Cardiac fibroblast (primary cell): Measurements from ENCODE around the gene DTX1.
A peak's percentile ranks its signal among the peaks of the same experiment; 100 is the strongest.

Experiments
- DNase-seq, 2 donors: peaks; one replicate each; pipeline versions ENCODE4 v3.0.0 to v3.0.0-alpha.2; 2010; ENCODE audit warnings: low read depth in 2 of 2
- H3K4me3 ChIP-seq, 2 donors: replicated peaks in 1 of 2; 1 replicate in 1 of 2; 2 replicates in 1 of 2; pipeline ENCODE4 v1.5.1; 2011; ENCODE audit warnings: low read depth in 2 of 2, low read length in 2 of 2, mild to moderate bottlenecking in 2 of 2, moderate library complexity in 1 of 2
- CTCF ChIP-seq: IDR thresholded peaks from one replicate; pipeline ENCODE4 v1.5.1; 2011; ENCODE audit warnings: low read depth, mild to moderate bottlenecking, low read length, inconsistent platforms

The DTX1 gene

DNA sequence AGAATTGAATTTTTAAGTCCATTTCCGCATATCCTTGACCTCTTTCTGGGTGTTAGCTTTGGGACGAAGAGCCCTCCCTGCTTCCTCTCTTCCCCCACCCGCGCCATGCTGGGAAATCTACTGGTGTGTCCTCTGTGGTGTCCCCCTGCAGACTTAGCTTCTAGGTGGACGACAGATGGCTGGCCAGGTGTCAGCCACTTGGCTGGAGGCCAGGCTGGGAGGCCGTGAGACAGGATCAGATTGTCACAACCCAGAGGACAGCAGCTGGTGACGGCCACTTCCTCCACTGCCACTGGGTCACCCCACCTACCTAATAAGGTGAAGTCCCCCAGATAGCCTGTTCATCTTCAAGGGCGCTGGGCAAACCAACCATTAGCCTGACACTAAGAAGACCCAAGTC is 13.3 kb upstream of the DTX1 start:
- TF ChIP-seq CTCF = no peak
- DNase-seq = no peak
- H3K4me3 ChIP-seq = no peak overlapping the region

DNA sequence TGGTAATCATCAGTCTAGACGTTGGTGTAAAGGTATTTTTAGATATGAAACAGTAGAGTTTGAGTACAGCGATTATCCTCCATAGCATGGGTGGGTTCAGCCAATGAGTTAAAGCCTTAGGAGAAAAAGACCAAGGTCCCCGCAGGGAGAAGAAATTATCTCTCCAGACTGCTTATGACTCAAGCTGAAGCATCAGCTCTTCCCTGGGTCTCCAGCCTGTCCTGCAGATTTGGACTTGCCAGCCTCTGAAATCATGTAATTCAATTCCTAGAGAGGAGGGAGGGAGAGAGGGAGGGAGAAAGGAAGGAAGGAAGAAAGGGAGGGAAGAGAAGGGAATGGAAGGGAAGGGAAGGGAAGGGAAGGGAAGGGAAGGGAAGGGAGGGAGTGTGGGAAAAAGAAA is 12.0 kb upstream of the DTX1 start:
- no peak for TF ChIP-seq CTCF
- peak in 1 of 2 donors; percentile 6 for DNase-seq
- H3K4me3 ChIP-seq = no peak overlapping the region

DNA sequence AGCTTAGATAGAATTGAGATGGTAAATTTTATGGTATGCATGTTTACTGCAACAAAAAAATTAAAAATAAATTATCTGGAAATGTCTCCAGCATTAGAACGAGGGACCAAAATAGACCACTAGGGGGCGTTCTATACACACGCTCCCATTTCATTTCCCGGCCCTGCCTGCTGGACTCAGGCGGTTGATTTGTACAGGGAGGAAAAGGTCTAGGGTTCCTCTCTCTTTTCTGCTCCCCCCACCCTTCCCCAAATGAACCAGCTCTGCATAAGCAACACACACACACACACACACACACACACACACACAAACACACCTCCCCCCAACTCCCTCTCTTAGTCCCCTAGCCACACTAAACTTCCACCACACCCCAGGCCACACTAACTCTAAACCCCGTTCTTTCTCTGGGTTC is 7.8 kb upstream of the DTX1 start:
- no peak overlapping the region for H3K4me3 ChIP-seq
- peak; percentile 76 to 77 for DNase-seq
- peak; percentile 85 for TF ChIP-seq CTCF

DNA sequence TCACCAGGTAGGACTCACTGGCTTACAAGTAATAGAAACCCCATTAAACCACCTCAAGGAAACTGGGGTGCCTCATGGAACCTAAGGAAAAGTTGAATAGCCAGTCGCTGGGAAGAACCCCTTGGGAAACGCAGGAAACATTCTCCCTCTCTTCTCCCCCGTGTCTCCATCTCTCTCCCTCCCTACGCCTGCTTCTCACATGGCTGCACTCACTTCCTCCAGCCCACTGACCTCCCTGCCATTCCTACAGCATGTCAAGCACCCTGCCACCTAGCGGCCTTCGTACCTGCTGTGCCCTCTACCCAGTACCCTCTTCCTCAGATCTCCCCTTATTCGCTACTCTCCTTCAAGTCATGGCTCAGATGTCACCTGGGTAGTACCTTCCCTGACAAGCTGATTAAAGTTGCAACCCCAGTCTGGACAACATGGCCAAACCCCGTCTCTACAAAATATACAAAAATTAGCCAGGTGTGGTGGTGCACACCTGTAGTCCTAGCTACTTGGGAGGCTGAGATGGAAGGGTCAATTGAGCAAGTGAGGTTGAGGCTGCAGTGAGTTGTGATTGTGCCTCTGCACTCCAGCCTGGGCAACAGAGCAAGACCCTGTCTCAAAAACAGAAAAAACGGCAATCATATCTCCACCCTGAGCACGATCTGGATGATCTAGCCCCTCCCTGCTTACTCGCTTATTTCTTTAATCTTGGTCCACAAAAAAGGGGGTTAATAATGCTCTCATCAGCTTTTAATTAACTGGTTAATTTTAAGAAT is 6.4 kb upstream of the DTX1 start:
- no peak overlapping the region for H3K4me3 ChIP-seq
- peak; percentile 8 to 25 for DNase-seq
- peak; percentile 27 for TF ChIP-seq CTCF

DNA sequence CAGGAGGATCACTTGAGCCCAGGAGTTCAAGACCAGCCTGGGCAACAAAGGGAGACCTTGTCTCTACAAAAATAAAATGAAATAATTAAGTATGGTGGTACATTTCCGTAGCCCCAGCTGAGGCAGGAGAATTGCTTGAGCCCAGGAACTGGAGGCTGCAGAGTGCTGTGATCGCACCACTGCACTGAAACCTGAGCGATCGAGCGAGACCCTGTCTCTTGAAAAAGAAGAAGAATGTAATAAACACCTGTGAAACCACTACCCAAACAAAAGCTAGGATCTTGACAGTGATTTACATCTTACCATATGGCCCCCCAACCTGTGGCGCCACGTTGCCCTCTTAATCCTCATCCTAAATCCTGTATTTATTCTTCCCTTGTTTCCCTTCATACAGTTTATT is 5.7 kb upstream of the DTX1 start:
- no peak for DNase-seq
- TF ChIP-seq CTCF = no peak
- no peak overlapping the region for H3K4me3 ChIP-seq

DNA sequence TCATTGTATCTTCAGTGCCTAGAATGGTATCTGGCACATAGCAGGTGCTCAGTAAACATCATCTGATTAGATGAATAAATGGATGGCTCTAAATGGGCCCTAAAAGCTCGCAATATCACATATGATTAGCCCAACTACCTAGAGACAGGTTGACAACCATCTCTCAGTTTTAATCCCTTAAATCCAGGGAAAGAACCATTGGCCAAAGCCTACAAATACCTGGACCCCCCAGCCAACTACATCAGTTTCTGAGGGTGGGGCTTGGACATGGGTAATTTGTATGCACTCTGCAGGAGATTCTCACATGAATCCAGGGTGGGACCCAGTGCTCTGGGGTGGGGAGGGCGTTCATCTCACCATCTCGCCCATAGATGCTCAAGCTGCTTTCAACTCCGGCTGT is 4.8 kb upstream of the DTX1 start:
- no peak for DNase-seq
- TF ChIP-seq CTCF = no peak
- no peak overlapping the region for H3K4me3 ChIP-seq

DNA sequence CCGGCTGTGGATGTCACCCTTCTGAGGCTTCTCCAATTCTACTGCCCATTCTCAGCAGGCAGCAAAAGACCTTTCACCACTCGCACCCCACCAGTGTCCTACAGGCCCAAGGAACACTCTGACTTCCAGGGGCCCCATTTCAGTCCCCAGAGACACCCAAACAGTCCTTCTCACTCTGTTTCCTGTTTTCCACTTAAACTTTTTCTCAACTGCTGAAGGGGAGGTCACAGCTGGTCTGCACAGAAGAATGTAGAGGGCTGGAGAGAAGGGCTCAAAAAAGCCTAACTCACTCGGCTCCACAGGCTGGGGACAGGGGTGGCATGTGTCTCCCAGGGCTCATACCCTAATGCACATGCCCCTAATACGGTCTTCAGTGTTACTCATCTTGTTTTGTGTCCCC is 4.2 kb upstream of the DTX1 start:
- TF ChIP-seq CTCF = no peak
- no peak overlapping the region for H3K4me3 ChIP-seq
- DNase-seq = no peak
